Stimulated activated CD4-positive, alpha-beta T cell treated with anti-CD3 and anti-CD28 coated beads, Interleukin-1b, Interleukin-23, amount 100 ng/mL, for 48 hours (primary cell): ENCODE results near the gene LTBR.

Experiments
- DNase-seq: peaks from one replicate; pipeline ENCODE4 v3.0.0-alpha.2; 2020

LTBR gene

DNA sequence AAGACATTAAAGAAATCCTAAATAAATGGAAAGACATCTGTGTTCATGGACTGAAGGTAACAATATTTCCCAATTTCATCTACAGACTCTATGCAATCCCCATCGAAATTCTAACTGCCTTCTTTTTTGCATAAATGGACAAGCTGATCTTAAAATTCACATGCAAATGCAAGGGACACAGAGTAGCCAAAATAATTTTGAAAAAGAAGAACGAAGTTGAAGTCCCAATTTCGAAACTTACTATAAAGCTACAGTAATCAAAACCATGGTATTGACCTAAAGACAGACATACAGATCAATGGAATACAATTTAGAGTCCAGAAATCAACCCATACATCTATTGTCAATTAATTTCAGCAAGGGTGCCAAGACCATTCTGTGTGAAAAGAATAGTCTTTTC is 44.4 kb downstream of the LTBR start:
- no peak for DNase-seq

DNA sequence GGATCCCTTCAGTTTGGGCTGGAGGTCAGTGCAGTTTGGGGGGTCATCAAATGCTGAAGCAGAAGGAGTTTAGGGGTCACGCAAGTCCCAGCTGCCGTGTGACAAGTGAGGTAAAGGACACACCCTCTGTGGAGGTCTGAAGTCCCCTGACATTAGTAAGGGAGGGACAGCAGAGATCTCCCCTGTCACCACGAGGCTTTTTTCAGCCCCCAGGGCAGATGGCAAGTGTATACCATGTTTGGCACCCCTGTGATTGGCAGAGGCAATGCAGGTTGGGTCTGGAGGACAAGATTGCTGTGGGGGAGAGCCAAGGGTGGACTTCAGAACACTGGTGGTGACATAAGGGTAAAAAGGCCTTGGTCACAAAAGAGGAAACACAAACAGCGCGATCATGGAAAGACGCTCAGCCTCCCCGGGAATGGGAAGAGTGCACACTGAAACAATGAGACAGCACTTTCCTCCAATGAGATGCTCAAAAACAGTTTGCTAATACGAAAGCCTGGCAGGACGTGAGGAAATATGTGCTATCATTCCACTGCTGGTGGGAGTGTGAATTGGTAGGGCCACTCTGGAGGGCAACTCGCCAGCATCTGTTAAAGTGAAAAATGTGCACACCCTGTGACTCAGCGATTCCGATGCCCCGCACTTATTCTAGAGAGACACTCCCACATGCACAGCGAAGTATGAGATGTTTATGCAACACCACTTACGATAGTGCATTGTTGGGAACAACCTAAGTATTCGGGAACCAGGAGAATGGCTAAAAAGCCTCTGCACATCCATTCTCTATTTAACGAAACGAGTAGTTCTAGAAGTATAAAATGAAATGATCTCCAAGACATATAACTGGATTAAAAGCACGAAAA is 46.4 kb downstream of the LTBR start:
- DNase-seq: peak; percentile 69

DNA sequence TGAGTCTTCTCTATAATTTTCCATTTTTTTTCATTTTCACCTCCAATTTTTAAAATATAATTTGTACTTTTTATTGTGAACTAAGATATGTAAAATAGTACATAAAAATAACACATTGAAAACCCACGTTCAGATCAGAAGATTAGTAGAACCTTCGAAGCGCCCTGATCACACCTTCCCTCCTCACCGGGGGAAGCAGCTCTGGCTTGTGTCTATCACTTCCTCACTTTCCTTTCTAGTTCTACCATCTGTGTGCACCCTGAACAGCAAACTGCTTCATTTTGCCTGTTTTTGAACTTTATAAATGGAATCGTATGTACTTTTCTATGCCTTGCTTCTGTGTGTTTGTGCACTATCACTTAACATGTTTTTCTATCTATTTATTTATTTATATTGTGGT is 49.0 kb downstream of the LTBR start:
- DNase-seq: no peak

DNA sequence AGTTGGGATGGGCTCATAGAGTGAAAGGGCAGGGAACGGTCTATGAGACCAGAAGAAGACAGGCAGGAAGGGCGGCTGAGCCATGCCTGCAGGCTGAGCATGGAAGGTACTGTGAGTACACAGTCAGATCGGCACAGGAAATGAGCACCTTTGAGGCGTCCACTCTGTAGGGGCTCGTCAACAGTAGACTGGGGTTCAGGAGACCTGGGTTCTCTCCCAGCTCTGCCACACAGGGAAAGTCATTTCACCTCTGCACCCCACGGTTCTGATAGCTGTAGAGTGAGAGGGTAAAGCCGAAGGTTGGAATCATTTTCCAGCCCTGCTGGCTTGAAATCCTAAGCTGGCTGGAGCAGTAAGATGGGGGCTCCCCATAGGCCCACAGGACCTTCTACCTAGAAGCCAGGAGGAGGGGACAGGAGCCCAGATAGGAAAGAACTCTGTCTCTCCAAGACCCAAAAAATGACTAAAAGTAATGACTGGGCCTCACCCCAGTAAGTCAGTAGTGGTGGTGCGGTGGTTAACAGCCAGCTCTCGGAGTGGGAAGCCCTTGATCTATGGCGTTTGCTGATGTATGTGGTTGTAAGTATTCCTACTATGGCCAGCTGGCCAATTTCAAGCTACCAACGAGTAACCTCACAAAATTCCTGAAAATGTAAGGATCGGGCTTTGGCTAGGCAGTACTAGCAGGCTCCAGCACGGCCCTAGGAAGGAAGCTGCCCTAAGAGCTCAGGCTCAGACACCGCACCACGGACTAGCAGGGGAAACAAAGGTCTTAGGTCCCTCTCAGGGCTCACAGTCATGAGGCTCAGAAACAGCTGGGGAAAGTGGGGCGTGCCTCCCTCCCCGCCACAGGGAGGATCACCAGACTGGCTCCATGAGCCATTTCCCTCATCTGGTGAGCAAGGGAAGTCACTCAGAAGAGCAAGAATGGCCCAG is 50.5 kb downstream of the LTBR start:
- DNase-seq: peak; percentile 62

DNA sequence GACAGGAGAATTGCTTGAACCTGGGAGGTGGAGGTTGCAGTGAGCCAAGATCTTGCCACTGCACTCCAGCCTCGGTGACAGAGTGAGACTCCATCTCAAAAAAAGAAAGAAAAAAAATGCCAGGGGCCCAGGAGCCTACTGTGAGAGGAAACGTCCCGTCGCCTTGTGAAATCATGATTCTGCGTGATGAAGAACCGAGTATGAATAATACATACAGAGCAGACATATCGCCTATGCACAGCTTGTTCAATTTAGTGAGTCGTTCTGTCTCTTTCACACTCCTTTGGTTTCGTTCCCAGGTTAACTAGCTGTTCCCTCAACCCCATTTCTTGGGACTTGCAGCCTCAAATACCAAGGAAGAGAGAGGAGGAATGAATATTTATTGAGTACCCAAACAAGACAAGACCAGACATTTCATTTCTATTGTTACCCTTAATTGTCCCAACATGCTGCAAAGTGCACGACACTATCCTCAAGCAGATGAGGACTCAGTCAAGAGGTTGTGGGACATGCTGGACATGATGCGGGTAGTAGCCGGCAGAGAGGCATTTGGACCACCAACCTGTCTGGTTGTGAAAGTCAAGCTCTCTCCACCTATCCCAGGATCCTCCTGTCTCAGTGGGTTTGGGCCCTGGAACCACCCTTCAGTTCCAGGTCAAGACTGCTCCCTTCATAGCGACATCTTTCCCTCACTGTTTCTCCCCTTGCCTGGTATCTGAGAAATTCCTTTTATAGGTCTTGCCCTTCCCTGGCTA is 52.2 kb downstream of the LTBR start:
- DNase-seq: no peak

DNA sequence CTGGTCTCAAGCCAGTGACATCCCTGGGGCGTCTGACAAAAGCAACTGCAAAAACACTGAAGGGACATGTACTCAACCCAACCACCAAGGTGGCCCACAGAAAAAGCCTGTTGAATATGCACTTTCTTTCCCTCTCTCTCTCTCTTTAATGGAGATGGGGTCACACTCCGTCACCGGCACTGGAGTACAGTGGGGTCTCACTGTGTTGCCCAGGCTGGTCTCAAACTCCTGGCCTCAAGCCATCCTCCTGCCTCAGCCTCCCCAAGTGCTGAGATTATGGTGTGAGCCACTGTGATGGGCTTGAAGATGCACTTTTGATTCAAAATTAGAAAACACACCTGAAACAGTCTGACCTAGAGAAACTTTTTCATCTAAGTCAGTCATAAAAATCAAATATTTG is 53.6 kb downstream of the LTBR start:
- no peak for DNase-seq

DNA sequence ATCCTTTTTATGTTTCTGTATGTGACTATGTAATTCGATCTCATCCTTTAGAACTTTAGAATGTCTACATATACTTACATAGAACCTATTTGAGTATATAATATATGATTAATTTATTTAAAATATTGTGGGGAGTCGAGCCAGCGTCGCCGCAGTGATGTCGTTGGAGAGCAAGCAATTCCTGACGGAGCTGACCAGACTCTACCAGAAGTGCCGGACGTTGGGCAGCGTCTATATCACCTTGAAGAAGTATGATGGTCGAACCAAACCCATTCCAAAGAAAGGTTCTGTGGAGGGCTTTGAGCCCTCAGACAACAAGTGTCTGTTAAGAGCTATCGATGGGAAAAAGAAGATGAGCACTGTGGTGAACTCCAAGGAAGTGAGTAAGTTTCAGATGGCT is 54.4 kb downstream of the LTBR start:
- DNase-seq: no peak

DNA sequence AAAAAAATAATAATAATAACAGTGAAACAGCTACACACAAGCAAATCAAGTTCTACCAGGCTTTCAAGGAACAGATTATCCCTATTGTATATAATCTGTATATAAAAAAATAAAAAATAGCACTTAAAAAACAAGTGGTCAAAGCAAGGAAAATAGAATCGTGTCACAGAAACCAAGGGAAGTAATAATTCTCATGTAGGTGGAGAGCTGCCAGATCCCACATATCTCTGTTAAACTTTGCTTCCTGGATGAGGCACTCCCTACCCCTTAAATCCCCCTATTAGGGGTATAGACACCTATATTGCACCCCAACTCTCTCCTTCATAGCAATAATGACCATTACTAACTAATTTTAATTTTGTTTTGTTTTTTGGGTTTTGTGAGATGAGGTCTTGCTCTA is 56.4 kb downstream of the LTBR start:
- no peak for DNase-seq
